Measurements from ENCODE around the gene ACAP3. TPM values are rescaled to one million over a fixed set of nuclear protein-coding genes. Genes with fewer than 3 reads are reported as not detected.
A peak's percentile ranks its signal among the peaks of the same experiment; 100 is the strongest.

Gene ACAP3
- total RNA-seq, 2 donors from 2014 or later, result 40.9 to 50.9 TPM

- DNase-seq (ENCODE audit: low spot score), result no peak
- intact Hi-C loops (cut with DNase I), result no loop called here
These were observed 25.2 kb upstream of the ACAP3 start for GRCh38 chr1:1332774-1333480.

GRCh38 chr1:1332031-1332755, 24.5 kb upstream of the ACAP3 start:
- intact Hi-C loops (cut with DNase I), result no loop called here
- no peak for DNase-seq (ENCODE audit: low spot score)

- DNase-seq (ENCODE audit: low spot score), result no peak
- intact Hi-C loops (cut with DNase I), result no loop called here
These were observed 23.6 kb upstream of the ACAP3 start, which contains the start of gene TAS1R3 for GRCh38 chr1:1331068-1331965. TSS of gene TAS1R3 (plus strand) at chr1:1331280. CDS start at chr1:1331346, 66 bp downstream.

GRCh38 chr1:1330366-1331067, 22.8 kb upstream of the ACAP3 start:
- no peak for DNase-seq (ENCODE audit: low spot score)
- intact Hi-C loops (cut with DNase I), result no loop called here

GRCh38 chr1:1329304-1330210, 21.8 kb upstream of the ACAP3 start:
- DNase-seq (ENCODE audit: low spot score), result no peak

GRCh38 chr1:1328254-1328653, 20.5 kb upstream of the ACAP3 start:
- DNase-seq (ENCODE audit: low spot score), result no peak
- intact Hi-C loops (cut with DNase I), result no loop called here

More at GRCh38 chr1:1329304-1330210, 21.8 kb upstream of the ACAP3 start:
- intact Hi-C loops (cut with DNase I), result no loop called here

GRCh38 chr1:1327291-1327690, 19.6 kb upstream of the ACAP3 start:
- intact Hi-C loops (cut with DNase I), result no loop called here
- no peak for DNase-seq (ENCODE audit: low spot score)

GRCh38 chr1:1326075-1326605, 18.4 kb upstream of the ACAP3 start:
- no peak for DNase-seq (ENCODE audit: low spot score)
- intact Hi-C loops (cut with DNase I), result no loop called here

GRCh38 chr1:1325288-1326074, 17.8 kb upstream of the ACAP3 start:
- DNase-seq (ENCODE audit: low spot score), result no peak
- intact Hi-C loops (cut with DNase I), result no loop called here

- DNase-seq (ENCODE audit: low spot score), result peak; percentile 99
- intact Hi-C loops (cut with DNase I), result no loop called here
These were observed 17.0 kb upstream of the ACAP3 start, which contains the start of the genes CPTP and INTS11 for GRCh38 chr1:1324524-1325287. TSS of gene CPTP (plus strand) at chr1:1324802. CDS start at chr1:1326911, 2,109 bp downstream. TSS of gene INTS11 (minus strand) at chr1:1324660. CDS start at chr1:1324608, 52 bp downstream.

GRCh38 chr1:1324084-1324523, 16.4 kb upstream of the ACAP3 start:
- intact Hi-C loops (cut with DNase I), result no loop called here
- no peak for DNase-seq (ENCODE audit: low spot score)

GRCh38 chr1:1322952-1323351, 15.2 kb upstream of the ACAP3 start:
- intact Hi-C loops (cut with DNase I), result no loop called here
- DNase-seq (ENCODE audit: low spot score), result no peak

GRCh38 chr1:1322418-1322817, 14.7 kb upstream of the ACAP3 start:
- intact Hi-C loops (cut with DNase I), result no loop called here

GRCh38 chr1:1321477-1321876, 13.7 kb upstream of the ACAP3 start:
- intact Hi-C loops (cut with DNase I), result no loop called here
- no peak for DNase-seq (ENCODE audit: low spot score)

More at GRCh38 chr1:1322418-1322817, 14.7 kb upstream of the ACAP3 start:
- DNase-seq (ENCODE audit: low spot score), result no peak

GRCh38 chr1:1320666-1321448, 13.1 kb upstream of the ACAP3 start:
- DNase-seq (ENCODE audit: low spot score), result no peak
- intact Hi-C loops (cut with DNase I), result no loop called here

- intact Hi-C loops (cut with DNase I), result no loop called here
- no peak for DNase-seq (ENCODE audit: low spot score)
These were observed 11.9 kb upstream of the ACAP3 start for GRCh38 chr1:1319646-1319941.

Measured in posterior vena cava (tissue), 2 donors.